ENCODE data around the gene NDUFAF8.

GRCh38 chr17:81218459-81218858 is 20.7 kb upstream of the NDUFAF8 start:
- no peak for TF ChIP-seq CTCF (IDR thresholded peaks at IDR 0.05)
- no peak for TF ChIP-seq EZH2 (IDR thresholded peaks at IDR 0.05; ENCODE audit: borderline replicate concordance, insufficient read depth, low read depth, low read length, poor library complexity, severe bottlenecking)

Data from B cell (primary cell).